ENCODE measurements around the gene CES2.

Gene CES2

DNA sequence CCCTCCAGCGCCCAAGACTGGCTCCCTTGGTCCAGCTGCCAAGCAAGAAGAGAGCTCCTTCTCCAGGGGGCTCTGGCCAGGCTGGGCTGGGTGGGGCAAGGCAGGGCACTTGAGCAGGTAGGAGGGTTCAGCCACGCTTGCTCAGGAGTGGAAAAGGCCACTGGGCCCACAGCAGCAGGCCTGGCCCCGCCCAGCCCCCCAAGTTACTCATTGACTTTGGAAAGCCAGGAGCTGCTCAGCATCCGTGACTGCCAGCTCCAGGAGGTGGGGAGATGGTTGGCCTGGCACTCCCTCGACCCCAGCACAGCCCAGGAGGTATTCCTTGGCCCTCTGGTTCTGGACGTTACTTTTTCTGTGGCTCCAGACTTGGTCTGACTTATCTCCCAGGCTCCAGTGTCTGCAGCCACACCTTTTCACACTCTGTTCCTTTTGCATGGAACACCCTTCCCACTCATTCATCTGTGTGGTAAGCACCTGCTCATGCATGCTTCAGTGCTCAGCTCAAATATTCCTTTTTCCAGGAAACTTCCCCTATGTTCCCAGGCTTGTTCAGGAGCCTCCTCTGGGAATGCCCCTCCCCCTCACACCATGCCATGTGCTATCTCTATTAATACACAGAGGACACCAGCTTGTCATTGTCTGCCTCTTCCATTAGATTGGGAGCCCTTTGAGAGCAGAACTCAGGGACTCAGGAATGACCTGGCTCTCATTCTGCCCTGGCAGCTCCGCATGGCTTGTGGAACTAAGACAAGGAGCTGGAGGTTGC lies 16.3 kb upstream of the CES2 start, which contains the start of gene CDH16:
CDH16 (minus strand) TSS at position 83 of the 766 bp plus-strand sequence. CDS start 820 bp downstream, outside the sequence.
- DNase-seq (ENCODE audit: low read depth, low spot score): no peak

DNA sequence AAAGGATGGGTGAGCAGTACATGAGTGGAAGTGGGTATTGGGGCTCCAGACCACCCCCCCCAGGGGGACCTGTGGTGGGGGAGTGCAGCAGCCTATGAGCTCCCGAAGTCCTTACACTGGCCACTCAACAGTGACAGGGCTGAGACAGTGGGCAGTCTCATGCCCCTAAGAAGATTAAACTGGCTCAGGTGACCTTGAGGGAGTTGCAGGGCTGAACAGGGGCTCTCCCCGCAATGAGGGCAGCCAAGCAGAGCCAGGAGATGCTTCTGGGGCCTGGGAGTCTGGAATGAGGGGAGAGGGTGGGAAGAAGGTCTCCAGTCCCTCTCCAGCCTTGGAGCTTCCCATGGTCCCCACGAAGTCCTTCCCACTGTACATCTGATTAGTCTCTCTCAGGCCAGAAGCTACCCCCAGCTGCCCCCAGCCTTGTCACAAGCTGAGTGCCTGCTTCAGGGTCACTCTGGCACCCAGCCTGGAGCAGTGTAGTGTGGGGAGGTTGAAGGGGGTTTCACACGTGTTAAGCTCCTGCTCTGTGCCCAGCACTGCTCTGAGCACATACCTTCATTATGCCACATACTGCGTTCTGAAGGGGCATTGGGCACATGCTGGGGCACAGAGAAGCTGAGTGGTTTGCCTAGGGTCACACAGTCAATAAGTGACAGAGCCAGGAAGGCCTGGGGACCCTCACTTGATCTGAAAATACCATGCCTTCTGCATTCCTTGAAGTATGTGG lies 15.6 kb upstream of the CES2 start:
- no peak for DNase-seq (ENCODE audit: low read depth, low spot score)

DNA sequence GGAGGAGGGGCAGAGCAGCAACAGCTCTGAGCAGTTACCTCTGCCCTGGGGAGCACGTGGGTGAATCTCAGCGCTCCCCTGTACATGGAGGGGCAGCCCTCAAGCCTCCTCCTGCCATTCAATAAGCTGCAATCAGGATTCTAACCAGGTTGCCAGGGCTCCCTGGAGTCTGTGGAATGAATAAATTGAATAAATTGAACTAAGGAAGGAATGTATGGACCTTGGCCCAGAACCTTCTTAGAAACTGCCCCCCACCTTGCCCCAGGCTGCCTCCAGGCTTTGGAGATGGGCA lies 15.1 kb upstream of the CES2 start:
- DNase-seq (ENCODE audit: low read depth, low spot score): no peak

DNA sequence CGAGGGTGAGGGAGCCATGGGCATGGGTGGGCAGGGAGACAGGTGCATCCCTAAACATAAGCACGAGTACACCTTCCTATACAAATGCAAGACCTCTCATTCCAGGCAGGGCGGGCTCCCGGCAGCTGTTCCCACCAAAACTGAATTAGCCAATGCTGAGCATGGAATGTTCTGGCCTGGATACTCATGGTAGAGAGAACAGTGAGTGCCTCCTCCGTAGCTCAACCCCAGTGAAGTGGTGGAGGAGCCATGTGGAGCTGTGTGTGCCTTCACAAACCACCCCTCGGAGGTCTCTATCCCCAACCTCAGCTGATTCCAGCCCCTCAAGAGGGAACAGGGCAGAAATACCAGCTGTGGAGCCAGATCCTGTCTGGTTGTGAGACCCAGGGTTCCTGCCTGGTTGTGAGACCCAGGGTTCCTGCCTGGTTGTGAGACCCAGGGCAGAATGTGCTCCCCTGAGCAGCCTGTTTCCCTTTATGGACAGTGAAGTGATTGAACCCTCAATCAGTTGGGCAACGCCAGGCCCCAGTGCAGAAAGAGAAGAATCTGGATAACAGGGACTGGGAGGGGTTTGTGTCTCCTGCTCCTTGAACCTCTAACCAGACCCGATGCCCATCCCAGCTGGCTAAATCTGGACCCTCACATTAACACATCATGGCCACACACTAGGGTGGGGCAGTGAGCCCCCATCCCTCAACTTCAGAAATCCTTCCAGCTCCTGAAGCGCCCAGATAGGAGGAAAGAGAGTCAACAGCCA lies 14.2 kb upstream of the CES2 start:
- DNase-seq (ENCODE audit: low read depth, low spot score): no peak

DNA sequence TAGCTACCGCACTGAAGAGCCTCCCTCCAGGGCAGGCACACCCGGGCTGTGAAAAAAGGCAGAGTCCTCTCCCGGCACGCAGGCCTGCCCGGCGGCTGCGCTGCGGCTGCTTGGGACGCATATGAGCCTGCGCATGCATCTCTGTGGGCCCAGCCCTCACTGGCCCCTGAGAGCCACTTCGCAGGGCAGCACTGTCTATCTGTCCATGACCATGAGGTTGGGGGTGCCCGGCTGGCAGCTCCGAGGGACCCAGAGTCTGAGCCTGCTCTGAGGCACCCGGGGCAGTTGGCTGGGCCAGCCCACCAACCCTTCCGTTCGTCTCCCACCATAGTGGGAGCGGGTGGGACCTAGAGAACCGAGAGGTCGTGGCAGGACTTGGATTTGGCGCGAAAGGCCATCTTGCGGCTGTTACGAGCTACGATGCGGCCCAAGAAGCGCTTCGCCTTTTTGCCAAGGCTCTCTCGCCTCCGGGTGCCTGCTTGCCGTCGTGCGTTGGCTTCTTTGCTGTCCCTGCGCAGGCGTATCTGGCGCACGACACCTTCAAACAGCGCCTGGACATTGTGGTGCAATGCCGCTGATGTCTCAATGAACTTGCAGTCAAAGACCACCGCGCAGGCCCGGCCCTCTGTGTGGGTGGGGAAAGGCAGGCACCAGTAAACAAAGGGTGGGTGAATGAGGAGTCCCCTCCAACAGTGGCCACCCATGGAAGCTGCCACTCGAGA lies 13.4 kb upstream of the CES2 start:
- no peak for DNase-seq (ENCODE audit: low read depth, low spot score)

DNA sequence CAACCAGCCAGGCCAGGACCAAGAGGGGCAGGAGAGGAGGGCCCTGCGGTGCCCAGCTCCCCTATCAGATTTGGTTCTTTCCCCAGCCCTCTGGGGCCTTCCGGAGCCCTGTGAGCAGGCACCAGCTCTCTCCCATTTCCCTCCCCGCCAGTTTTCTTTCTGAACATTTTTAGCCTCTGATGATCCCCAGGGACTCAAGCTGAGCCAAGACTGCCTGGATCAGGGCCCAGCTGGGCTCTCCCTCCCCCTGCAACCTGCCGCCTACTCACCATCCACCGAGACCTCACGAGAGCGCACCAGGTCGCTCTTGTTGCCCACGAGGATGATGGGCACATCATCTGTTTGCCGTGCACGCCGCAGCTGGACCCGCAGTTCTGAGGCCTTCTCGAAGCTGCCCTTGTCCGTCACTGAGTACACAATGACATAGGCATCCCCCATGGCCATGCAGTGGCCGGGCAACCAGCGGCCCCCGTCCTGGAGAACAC lies 12.0 kb upstream of the CES2 start:
- DNase-seq (ENCODE audit: low read depth, low spot score): no peak

DNA sequence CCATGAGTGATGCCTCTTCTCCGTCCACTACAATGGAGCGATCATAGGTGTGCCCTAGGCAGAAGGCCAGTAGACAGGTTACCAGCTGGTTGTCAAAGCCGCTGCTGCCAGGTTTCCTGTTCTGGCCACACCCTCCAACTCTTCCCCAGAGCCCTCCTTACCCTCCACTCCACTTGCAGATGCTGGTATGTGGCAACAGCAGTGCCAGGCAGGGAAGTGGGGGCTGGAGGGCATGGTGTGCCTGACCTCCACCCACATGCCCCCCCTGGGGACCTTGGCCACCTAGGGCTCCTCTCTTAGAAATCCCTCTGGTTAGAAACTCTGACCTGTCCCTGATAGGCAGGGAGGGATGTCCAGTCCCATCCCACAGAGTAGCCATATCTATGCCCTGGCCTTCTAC lies 11.4 kb upstream of the CES2 start:
- DNase-seq (ENCODE audit: low read depth, low spot score): no peak

DNA sequence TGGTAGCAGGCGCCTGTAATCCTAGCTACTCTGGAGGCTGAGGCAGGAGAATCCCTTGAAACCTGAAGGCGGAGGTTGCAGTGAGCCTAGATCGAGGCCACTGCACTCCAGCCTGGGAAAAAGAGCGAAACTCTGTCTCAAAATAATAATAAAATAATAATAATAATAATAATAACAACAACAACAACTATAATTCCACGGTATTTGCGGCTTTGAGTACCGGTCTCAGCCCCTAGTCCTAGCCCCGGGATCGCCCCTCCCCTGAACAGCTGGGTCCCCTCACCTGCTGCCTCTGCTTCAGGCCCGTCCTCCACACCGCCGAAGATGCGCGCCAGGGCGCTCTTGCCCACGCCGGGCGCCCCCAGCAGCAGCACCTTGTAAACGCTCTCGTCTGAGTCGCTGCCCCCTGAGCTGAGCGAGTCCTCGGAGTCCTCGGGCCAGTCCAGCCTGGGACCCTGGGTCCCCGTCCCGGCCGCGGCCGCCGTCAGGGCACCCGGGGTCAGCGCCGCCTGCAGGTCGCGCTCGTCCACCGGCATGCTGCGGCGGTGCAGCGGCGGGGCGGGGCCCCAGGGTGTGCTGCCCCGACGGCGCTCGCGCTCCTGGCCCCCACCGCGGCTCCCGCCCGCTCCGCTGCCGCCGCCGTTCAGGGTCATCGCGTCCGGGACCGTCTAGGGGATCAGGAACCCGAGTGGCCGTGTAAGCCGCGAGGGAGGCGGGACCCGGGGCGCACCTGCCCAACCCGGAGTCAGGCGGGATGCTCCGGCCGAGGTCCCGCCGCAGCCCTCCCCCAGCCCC lies 10.6 kb upstream of the CES2 start:
- DNase-seq (ENCODE audit: low read depth, low spot score): no peak

DNA sequence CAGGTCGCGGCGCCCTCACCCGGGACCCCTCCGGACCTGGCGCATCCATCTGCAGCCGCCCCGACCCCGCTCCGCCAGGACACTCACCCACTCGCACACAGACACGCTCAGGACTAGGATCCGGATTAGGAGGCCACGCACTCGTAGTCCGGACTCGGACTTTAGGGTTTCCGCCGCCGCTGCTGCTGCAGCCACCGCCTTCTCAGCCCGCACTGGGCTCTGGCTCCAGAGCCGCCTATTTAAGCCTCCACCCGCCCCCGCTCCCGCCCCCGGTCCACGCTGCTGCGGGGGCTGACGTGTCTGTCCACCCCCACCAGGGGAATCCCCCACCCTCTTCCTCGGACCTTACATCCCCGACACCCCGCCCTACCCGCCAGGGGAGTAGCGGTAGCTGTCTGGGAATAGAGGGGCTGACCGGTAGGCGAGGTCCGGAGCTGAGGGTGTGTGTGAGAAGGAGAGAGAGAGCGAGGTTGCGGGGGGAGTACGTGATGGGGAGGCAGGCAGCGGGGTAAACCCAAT lies 9.9 kb upstream of the CES2 start, which contains the start of gene RRAD:
RRAD (minus strand) TSS at position 214 of the 519 bp plus-strand sequence. CDS start 356 bp downstream, outside the sequence.
- DNase-seq (ENCODE audit: low read depth, low spot score): no peak

DNA sequence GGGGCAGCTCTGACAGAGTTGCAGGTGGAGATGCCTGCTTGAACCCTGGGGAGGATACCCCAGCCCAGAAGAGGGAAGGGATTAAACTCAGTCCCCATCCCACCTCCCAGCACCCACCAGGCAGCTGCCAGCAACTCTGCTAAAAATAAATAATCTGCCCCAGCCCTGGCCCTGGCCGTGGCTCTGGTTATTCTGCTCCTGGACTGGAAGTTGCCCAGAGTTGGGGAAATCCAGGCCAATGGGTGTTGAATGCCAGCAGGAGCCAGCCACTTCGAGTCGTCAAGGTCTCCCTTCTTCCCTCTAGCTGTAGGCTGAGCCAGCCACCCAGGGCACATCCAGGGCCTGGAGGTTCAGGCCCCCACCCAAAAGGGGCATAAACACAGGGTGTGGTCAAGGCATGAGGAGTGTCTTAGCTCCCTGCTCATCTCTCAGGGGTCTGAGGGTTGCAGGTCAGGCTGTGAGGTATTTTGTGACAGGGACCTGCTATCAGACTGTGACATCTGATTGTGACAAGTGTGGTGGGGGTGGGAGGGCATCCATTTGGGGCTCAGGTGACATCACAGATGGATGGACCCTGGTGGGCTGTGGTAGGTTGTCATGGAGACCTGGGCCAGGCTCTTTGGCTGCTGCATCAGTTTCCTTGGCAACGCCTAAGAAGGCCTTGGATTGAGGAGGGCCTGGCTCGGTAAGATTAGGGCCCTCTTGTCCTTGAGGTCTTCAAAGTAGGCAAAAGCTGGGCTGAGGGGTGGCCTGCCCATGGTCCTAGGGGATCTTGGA lies 9.0 kb upstream of the CES2 start:
- no peak for DNase-seq (ENCODE audit: low read depth, low spot score)

DNA sequence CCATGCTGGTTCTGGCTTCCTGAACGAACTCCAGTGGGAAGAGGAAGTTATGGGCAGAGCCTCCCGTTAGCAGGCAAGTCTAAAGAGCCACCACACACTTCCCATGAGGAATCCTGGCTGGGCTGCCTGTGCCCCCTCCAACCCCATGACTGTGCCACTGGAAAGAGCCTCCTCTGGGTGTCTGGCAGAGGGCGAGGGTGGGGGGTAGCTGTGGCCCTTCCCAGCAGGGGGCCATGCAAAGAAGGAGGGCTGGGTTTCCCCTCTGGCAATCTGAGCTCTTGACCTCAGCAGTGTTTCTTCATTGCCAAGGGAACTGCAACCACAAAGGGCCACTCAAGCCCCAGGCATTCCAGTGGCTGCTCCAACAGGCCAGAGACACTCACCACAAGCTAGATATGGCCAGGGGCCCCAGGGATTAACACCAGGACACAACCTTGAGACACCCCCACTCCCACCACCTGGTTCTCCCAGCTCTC lies 8.3 kb upstream of the CES2 start:
- no peak for DNase-seq (ENCODE audit: low read depth, low spot score)

DNA sequence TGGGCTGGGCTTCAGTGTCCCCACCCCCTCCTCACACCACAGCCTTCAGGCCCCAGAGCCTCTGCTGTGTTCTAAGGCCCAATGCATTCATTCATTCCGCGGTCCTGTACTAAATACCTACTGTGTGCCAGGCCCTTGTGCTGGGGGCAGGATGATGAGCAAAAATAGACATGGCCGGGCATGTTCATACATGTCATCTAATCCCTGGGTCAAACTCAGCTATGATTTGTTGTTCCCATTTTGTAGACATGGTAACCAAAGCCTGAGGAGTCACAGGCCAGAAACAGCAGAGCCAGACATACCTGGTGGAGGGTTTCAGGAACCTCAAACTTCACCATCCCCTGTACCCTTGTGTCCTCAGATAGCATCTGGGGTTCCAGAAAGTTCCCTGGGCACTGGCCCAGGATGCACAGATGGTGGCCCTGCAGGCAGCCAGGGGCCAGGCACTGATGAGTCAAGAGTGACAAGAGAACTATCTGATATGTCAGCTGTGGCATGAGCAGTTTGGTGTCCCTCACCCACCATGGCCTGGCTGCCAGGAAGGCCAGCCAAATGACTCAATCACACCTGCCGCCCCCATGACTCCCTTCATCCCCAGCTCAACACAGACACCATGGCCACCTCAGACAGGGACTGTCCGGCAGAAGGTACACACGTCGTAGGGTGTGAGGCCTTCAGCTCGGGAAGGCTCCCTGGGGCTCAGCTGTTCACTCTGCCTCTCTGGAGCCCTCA lies 7.2 kb upstream of the CES2 start:
- no peak for DNase-seq (ENCODE audit: low read depth, low spot score)

DNA sequence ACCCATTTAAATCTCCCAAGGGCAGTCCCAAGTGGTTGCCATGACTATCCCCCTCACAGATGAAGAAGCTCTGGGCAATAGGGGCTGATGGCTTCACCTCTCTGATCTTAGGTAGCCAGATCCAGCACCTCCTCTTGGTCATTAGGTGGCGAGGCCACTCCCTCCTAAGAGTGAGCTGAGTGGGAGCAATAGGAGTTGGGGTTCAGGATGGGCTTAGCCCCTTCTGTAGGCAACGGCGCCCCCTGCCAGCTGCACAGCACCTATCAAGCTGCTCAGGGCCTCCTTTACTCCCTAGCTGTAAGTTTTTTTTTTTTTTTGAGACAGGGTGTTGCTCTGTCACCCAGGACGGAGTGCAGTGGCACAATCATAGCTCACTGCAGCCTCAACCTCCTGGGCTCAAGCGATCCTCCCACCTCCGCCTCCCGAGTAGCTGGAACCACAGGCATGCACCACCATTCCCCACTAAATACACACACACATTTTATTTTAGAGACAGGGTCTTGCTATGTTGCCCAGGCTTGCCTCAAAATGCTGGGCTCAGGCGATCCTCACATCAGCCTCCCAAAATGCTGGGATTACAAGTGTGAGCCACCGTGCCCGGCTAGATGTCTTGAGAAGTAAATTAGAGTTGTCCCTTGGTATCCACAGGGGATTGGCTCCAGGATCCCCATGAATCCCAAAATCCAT lies 6.5 kb upstream of the CES2 start:
- no peak for DNase-seq (ENCODE audit: low read depth, low spot score)

DNA sequence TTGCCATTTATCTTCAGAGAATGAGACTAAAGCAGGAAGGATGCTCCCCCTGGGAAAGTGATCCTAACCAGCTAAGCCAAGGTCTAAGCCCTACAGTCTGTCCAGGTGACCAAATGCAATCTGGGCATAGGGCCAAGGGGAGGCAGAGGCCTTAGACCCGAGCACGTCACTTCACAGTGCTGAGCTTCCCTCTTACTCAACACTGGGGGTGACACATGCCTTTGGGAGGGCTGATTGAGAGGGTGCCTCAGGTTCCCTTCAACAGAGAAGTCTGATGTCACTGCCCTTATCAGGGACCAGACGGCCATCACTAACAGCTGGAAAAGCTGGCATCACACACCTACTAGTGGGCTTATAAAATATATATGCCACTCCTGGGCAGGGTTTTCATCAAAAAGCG lies 5.1 kb upstream of the CES2 start:
- DNase-seq (ENCODE audit: low read depth, low spot score): no peak

DNA sequence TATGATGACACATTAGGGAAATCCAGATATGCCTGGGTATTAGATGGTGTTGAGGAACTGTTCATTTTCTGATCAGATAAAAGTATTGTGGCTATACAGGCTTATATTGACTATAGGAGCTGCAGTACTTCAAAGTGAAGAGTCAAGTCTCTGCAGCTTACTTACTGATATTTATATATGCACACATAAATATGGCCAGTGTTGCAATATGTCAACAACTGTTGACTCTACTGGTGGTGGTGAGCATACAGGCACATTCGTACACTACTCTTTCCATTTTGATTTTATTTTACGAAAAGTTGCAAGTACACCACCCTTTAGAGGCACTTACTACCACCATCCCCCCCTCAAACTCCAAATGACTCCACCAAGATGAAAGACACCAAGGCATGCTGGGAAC lies 3.7 kb upstream of the CES2 start:
- DNase-seq (ENCODE audit: low read depth, low spot score): no peak

DNA sequence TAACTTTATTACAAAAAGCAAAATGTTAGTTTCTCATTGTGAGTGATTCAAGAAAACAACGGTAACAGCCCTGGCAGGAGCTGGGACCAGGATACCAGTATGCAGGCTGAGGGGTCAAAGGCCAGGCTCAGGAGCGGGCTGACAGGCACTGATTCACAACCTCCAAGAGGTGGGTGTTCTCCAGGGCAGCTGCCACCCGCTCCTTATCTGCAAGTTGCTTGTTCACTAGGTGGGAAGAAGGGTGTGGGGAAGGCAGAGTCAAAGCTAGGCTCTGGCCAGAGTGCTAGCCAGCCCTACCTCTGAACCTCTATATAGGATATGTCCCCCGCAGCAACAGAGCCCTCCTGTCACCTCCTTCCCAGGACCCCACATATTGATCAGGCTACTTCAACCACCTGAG lies 3.2 kb upstream of the CES2 start:
- DNase-seq (ENCODE audit: low read depth, low spot score): no peak

DNA sequence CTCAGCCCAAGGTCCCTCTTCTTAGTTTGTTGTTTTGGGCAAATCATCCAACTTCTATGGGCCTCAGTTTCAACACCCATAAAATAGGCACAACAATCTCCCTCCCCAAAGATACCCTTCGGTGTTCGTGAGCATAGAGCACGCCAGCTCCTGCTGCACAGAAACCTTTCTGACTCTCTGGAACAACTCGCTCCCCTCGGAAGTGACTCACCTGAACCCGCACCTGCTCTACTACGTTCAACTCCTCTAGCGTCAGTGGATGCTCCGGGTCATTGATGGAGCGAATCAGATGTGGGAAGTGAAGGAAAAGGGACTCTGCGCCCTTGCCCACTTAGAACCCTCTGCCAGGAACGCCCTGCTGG lies 1.6 kb upstream of the CES2 start:
- no peak for DNase-seq (ENCODE audit: low read depth, low spot score)

DNA sequence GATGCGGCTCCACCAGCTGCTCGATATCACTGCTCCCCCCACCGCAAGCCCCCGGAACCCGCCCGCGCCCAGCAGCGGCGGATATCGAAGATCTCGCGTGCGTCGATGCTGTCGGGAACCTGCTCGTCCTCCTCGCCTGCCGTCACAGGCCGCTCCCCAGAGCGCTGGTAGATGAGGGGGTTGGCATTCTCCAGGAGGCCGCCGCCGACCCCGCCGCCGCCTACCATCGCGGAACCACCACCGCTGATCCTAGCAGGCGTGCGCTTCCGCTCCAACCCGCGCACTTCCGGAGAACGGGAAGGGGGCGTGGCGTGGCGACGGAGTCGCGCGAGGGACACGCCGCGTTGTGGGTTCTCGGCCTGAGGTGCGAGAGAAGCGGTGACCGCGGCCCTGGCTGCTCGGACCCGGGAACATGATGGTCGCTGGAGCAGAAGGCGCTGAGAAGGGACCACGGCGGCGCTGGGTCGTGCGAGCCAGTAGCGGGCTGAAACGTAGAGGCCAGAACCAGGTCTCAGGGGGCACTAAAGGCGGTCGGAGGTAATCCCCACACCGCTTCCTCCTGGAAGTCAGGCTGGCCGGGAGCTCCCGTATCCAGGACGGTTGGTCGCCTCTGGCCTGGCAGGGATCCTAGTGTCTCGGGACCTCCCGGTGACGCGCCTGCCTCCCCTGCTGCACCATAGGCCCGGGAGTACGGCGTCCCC lies 1.0 kb upstream of the CES2 start, which contains the start of gene CIAO2B:
CIAO2B (minus strand) TSS at position 265 of the 701 bp plus-strand sequence; CDS start at position 227, 38 bp downstream.
- DNase-seq (ENCODE audit: low read depth, low spot score): peak; percentile 72
